A549 (cell line): ENCODE measurements around the gene STAT4. TPM values are rescaled to one million over a fixed set of nuclear protein-coding genes. Genes with fewer than 3 reads are reported as not detected.

Experiments
- ATAC-seq, 2 experiments: fragments of 200-7000 bp in 1 of 2; fragments of >200 bp in 1 of 2; cut with Nextera tagmentation in 1 of 2; cut with Tn5 transposase in 1 of 2; 3 replicates each; pipeline versions ENCODE4 v1.8.0 to v1.9.1; 2018 to 2020; ENCODE audit warnings: mild to moderate bottlenecking in 1 of 2, moderate library complexity in 1 of 2
- CTCF ChIA-PET: fragments of 300-600 bp; sonication (Branson Sonifier 250); formaldehyde crosslinking; extraction: SDS; loops from one replicate; lab custom pipeline; 2021; ENCODE audit warnings: antibody characterized with exemption, inconsistent platforms; lab: Yijun Ruan, JAX
- POLR2A ChIA-PET: fragments of 350-600 bp; formaldehyde crosslinking; extraction: SDS; loops from one replicate; lab custom pipeline; 2021; ENCODE audit warnings: antibody characterized with exemption, inconsistent platforms; lab: Yijun Ruan, JAX
- DNase-seq, 2 experiments: peaks; one replicate each; pipeline versions ENCODE4 v3.0.0 to v3.0.0-alpha.2; 2011 to 2016; ENCODE audit warnings: low read depth in 1 of 2, low spot score in 1 of 2
- FAIRE-seq: peaks from 2 replicates; lab custom pipeline; 2011; peaks lifted over from hg19 to GRCh38; lab: Jason Lieb, UNC
- H3K27ac ChIP-seq, 2 experiments: fragments of >200 bp; sonication (Bioruptor Twin); formaldehyde crosslinking; 3 replicates each; pipeline ENCODE4 v1.5.1; 2016 to 2017
- H3K4me1 ChIP-seq: fragments of >200 bp; sonication (Bioruptor Twin); formaldehyde crosslinking; 3 replicates; pipeline ENCODE4 v1.6.1; 2016
- H3K4me2 ChIP-seq: fragments of >200 bp; sonication (Bioruptor Twin); formaldehyde crosslinking; 3 replicates; pipeline ENCODE4 v1.6.1; 2016
- H3K4me3 ChIP-seq: fragments of >200 bp; sonication (Bioruptor Twin); formaldehyde crosslinking; 3 replicates; pipeline ENCODE4 v1.5.1; 2016
- H3K9me3 ChIP-seq: fragments of >200 bp; sonication (Bioruptor Twin); formaldehyde crosslinking; 3 replicates; pipeline ENCODE4 v1.6.1; 2016
- BHLHE40 ChIP-seq: IDR thresholded peaks from 2 replicates; pipeline ENCODE4 v1.6.1; 2012; ENCODE audit warnings: low read depth, low read length, inconsistent platforms
- CBX2 ChIP-seq: fragments of 200-600 bp; sonication (generic); IDR thresholded peaks from 2 replicates; pipeline ENCODE4 v1.6.1; 2016; ENCODE audit warnings: low read depth, mild to moderate bottlenecking, borderline replicate concordance
- CEBPB ChIP-seq, 2 experiments: fragments of >200 bp in 1 of 2; sonication (Bioruptor Twin) in 1 of 2; formaldehyde crosslinking in 1 of 2; IDR thresholded peaks; 2 replicates each; pipeline ENCODE4 v1.6.1; 2012 to 2016
- CHD2 ChIP-seq: fragments of 150-350 bp; IDR thresholded peaks from 2 replicates; pipeline ENCODE4 v1.6.1; 2014; ENCODE audit warnings: low read length; ENCODE audit not compliant: partially characterized antibody
- ELK1 ChIP-seq: fragments of 150-350 bp; IDR thresholded peaks from 2 replicates; pipeline ENCODE4 v1.6.1; 2014; ENCODE audit warnings: low read depth, mild to moderate bottlenecking, low read length
- ESRRA ChIP-seq: fragments of 150-350 bp; IDR thresholded peaks from 2 replicates; pipeline ENCODE4 v1.6.1; 2014; ENCODE audit warnings: mild to moderate bottlenecking, low read length, borderline replicate concordance
- FOSB ChIP-seq: fragments of 250-450 bp; sonication (Bioruptor Pico); IDR thresholded peaks from 2 replicates; pipeline ENCODE4 v1.5.0; 2020; ENCODE audit warnings: mild to moderate bottlenecking, moderate library complexity
- FOSL2 ChIP-seq, 2 experiments: fragments of 450-650 bp in 1 of 2; fragments of >200 bp in 1 of 2; sonication (Bioruptor Twin) in 1 of 2; formaldehyde crosslinking; IDR thresholded peaks; 2 replicates each; pipeline versions ENCODE4 v1.5.0 to v1.6.1; 2016 to 2020; ENCODE audit warnings: mild to moderate bottlenecking in 1 of 2, moderate library complexity in 1 of 2
- GATA3 ChIP-seq: IDR thresholded peaks from 2 replicates; pipeline ENCODE4 v1.6.1; 2012; ENCODE audit warnings: borderline replicate concordance
- HDAC2 ChIP-seq: fragments of 200-600 bp; sonication (generic); IDR thresholded peaks from 2 replicates; pipeline ENCODE4 v1.6.1; 2016
- HES2 ChIP-seq: fragments of >200 bp; sonication (Bioruptor Twin); formaldehyde crosslinking; IDR thresholded peaks from 2 replicates; pipeline ENCODE4 v1.6.1; 2016
- JUN ChIP-seq, 2 experiments: fragments of >200 bp; sonication (Bioruptor Twin); formaldehyde crosslinking; IDR thresholded peaks; 2 replicates in 1 of 2; 3 replicates in 1 of 2; pipeline ENCODE4 v1.6.1; 2016 to 2017
- KDM5A ChIP-seq: fragments of 200-600 bp; sonication (generic); IDR thresholded peaks from 2 replicates; pipeline ENCODE4 v1.6.1; 2016; ENCODE audit warnings: antibody characterized with exemption, mild to moderate bottlenecking
- PBX3 ChIP-seq: IDR thresholded peaks from 2 replicates; pipeline ENCODE4 v1.6.1; 2012
- RAD21 ChIP-seq, 2 experiments: fragments of >200 bp in 1 of 2; sonication (Bioruptor Twin) in 1 of 2; formaldehyde crosslinking in 1 of 2; IDR thresholded peaks in 1 of 2; conservative IDR thresholded peaks in 1 of 2; 2 replicates in 1 of 2; 3 replicates in 1 of 2; pipeline ENCODE4 v1.6.1; 2012 to 2018; ENCODE audit warnings: inconsistent platforms in 1 of 2
- REST ChIP-seq: fragments of 200-600 bp; sonication (generic); IDR thresholded peaks from 2 replicates; pipeline ENCODE4 v1.6.1; 2016; ENCODE audit warnings: antibody characterized with exemption, mild to moderate bottlenecking, moderate library complexity
- TFCP2L1 ChIP-seq: fragments of 250-450 bp; sonication (Bioruptor Pico); IDR thresholded peaks from 2 replicates; pipeline ENCODE4 v1.5.0; 2021; ENCODE audit warnings: mild to moderate bottlenecking
- USF2 ChIP-seq: fragments of 450-650 bp; IDR thresholded peaks from 2 replicates; pipeline ENCODE4 v1.6.1; 2014; ENCODE audit warnings: antibody characterized with exemption
- ZFP36 ChIP-seq: fragments of 450-650 bp; IDR thresholded peaks from 2 replicates; pipeline ENCODE4 v1.6.1; 2014; ENCODE audit warnings: borderline replicate concordance; ENCODE audit not compliant: partially characterized antibody
- ZSCAN20 ChIP-seq: fragments of 250-450 bp; sonication (Bioruptor Pico); IDR thresholded peaks from 2 replicates; pipeline ENCODE4 v1.8.0; 2022; ENCODE audit warnings: mild to moderate bottlenecking, moderate library complexity
- WGBS: methylation state at CpG from one replicate; pipeline ENCODE4 v1.1.6; 2017; ENCODE audit errors: missing lambda C conversion rate; 5-methylcytosine and 5-hydroxymethylcytosine counted together
- polyA plus RNA-seq, 4 experiments: library from polyadenylated mRNA; depleted of rRNA in 3 of 4; stranded (reverse); fragments of >200 nt; fragmentation: RNase III in 1 of 4; extraction: RNeasy Plus Mini Kit Qiagen cat#74134 plus additional on column Dnase treatment in 1 of 4; gene quantifications; 2 replicates in 3 of 4; 3 replicates in 1 of 4; pipeline ENCODE4 v1.2.3, GENCODE V29; 2011 to 2017

STAT4 gene
- polyA plus RNA-seq, 2 of the 4 experiments (the other 2 are of a cell fraction), result 11.6 to 34.4 TPM

GRCh38 chr2:191003405-191004309 is 147.1 kb downstream of the STAT4 start (continued):
- TF ChIP-seq CHD2 (no peak), TFCP2L1 (CRISPR knock-in tag) (no peak), FOSB (CRISPR knock-in tag) (no peak), KDM5A (no peak), HDAC2 (no peak), CEBPB (IDR thresholded peaks at IDR 0.05) (no peak)

- Histone ChIP-seq H3K9me3 (no peaks in the 10 kb centered on the region), H3K4me3 (no peak overlapping the region), H3K27ac (no peak overlapping the region), H3K4me2 (no peak overlapping the region), H3K4me1 (no peaks in the 10 kb centered on the region; the same call in 2 of the 3 replicates)
- FAIRE-seq, result no peak
- 85% methylated on average over 3 of the region's 3 CpGs for WGBS
- no peak for DNase-seq
- ATAC-seq, result no peak
- TF ChIP-seq PBX3 (no peak), RAD21 (conservative IDR thresholded peaks at IDR 0.05 in 1 of 2, IDR thresholded peaks at IDR 0.05 in 1 of 2) (no peak), ZSCAN20 (no peak), ZFP36 (no peak), HES2 (no peak)
- ChIA-PET CTCF (no interaction called here), POLR2A (no interaction called here)
These were observed 149.2 kb downstream of the STAT4 start for GRCh38 chr2:191001624-191002023.

GRCh38 chr2:191001032-191001431 is 149.8 kb downstream of the STAT4 start:
- Histone ChIP-seq H3K4me1 (no peaks in the 10 kb centered on the region; the same call in 2 of the 3 replicates), H3K4me3 (no peak overlapping the region), H3K4me2 (no peak overlapping the region), H3K9me3 (no peaks in the 10 kb centered on the region), H3K27ac (no peak overlapping the region)
- ChIA-PET POLR2A (no interaction called here), CTCF (interaction anchor here (1.0 to 1.1 kb wide), 2 partner anchors 10 to 52 kb away, joined by 3 read pairs; no protein-coding TSS in a partner anchor)
- FAIRE-seq (no peak), DNase-seq (no peak), ATAC-seq (no peak)
- 35% methylated on average over 2 of the region's 2 CpGs for WGBS
- no peak for TF ChIP-seq REST
- no peak for TF ChIP-seq GATA3
- no peak for TF ChIP-seq RAD21 (conservative IDR thresholded peaks at IDR 0.05 in 1 of 2, IDR thresholded peaks at IDR 0.05 in 1 of 2)
- TF ChIP-seq FOSL2 (IDR thresholded peaks at IDR 0.05), result no peak
- TF ChIP-seq FOSL2 (CRISPR knock-in tag; IDR thresholded peaks at IDR 0.05), result no peak
- no peak for TF ChIP-seq ESRRA
- no peak for TF ChIP-seq FOSB (CRISPR knock-in tag)
- no peak for TF ChIP-seq USF2
- no peak for TF ChIP-seq HES2
- no peak for TF ChIP-seq JUN (IDR thresholded peaks at IDR 0.05)
- TF ChIP-seq CBX2, result no peak
- TF ChIP-seq ELK1, result no peak
- TF ChIP-seq TFCP2L1 (CRISPR knock-in tag), result no peak
- no peak for TF ChIP-seq KDM5A
- TF ChIP-seq BHLHE40, result no peak
